Measurements from ENCODE around the gene EIF1. TPM values are rescaled to one million over a fixed set of nuclear protein-coding genes. Genes with fewer than 3 reads are reported as not detected.

Gene EIF1
- total and polyA plus RNA-seq, 8 donors = 697 to 782 (median 723) TPM

DNA sequence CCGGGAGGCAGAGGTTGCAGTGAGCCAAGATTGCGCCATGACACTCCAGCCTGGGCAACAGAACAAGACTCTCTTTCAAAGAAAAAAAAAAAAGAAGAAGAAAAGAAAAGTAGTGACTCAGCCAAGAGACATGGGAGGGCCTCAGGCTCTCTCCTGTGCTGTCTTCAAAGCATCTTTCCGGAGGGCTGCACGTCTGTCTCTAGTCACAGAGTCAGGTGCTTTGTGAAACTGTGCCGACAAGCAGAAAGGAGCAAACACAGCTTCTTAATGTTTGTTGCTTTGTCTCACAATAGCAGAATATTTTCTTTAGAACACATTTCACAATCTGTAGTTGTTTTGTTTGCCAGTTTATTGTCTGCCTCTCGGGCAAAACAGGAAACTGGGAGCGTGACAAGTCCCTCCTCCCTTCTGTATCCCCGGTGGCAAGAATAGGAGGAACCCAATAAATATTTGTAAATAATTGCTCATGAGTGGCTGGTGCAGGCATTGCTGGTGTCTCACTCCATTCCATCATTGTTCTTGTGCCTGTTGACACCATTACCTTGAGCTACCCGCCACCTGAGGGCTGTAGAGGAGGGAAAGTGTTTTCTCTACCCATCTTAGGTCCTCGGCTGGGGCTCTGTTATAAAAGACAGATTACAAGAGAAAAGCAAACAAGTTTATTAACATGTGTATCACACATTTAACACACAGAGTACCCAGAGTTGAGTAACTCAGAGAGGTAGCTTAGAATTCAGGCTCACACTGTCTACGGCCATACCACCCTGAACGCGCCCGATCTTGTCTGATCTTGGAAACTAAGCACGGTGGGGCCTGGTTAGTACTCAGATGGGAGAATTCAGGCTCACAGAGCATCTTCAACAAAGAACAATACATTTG lies 29.0 kb downstream of the EIF1 start:
- H3K9me3 ChIP-seq = no peaks in the 10 kb centered on the region
- intact Hi-C loops (cut with DNase I) = no loop called here
- no peaks in the 10 kb centered on the region for H3K4me1 ChIP-seq
- TF ChIP-seq, protein P1, sequence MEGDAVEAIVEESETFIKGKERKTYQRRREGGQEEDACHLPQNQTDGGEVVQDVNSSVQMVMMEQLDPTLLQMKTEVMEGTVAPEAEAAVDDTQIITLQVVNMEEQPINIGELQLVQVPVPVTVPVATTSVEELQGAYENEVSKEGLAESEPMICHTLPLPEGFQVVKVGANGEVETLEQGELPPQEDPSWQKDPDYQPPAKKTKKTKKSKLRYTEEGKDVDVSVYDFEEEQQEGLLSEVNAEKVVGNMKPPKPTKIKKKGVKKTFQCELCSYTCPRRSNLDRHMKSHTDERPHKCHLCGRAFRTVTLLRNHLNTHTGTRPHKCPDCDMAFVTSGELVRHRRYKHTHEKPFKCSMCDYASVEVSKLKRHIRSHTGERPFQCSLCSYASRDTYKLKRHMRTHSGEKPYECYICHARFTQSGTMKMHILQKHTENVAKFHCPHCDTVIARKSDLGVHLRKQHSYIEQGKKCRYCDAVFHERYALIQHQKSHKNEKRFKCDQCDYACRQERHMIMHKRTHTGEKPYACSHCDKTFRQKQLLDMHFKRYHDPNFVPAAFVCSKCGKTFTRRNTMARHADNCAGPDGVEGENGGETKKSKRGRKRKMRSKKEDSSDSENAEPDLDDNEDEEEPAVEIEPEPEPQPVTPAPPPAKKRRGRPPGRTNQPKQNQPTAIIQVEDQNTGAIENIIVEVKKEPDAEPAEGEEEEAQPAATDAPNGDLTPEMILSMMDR (IDR thresholded peaks at IDR 0.05) = no peak
- DNase-seq (no peak), ATAC-seq (no peak)
- no peak overlapping the region for H3K4me3 ChIP-seq
- no peak overlapping the region for H3K27ac ChIP-seq
- no peaks in the 10 kb centered on the region for H3K27me3 ChIP-seq
- no peaks in the 10 kb centered on the region for H3K36me3 ChIP-seq

DNA sequence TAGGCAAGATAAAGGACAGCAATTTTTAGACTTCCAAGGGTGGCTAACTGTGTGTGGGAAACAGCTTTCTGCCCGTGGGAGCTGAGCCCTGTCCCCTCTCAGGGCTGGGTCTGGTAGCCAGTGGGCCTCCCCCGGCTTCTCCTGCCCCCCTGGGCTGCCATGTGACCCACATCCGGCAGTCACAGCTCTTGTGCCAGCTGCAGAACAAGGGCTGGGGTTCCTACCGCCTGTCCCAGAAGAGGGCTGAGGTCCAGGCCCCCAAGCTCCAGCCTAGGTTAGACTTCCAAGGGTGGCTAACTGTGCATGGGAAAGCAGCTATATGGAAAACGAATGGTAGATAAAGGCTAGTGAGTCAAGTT lies 29.6 kb downstream of the EIF1 start:
- Histone ChIP-seq H3K27me3 (no peaks in the 10 kb centered on the region), H3K4me3 (no peak overlapping the region), H3K27ac (no peak overlapping the region), H3K4me1 (no peaks in the 10 kb centered on the region), H3K36me3 (no peaks in the 10 kb centered on the region), H3K9me3 (no peaks in the 10 kb centered on the region)
- no peak for ATAC-seq
- intact Hi-C loops (cut with DNase I) = no loop called here
- TF ChIP-seq, protein P1 (IDR thresholded peaks at IDR 0.05) = no peak
- DNase-seq = peak in 1 of 4 donors; percentile 6

GRCh38 chr17:41722231-41722630 lies 33.5 kb downstream of the EIF1 start:
- no peaks in the 10 kb centered on the region for H3K27me3 ChIP-seq
- H3K27ac ChIP-seq = no peak overlapping the region
- no peaks in the 10 kb centered on the region for H3K4me1 ChIP-seq
- H3K4me3 ChIP-seq = no peak overlapping the region
- ATAC-seq (no peak), DNase-seq (no peak)
- H3K36me3 ChIP-seq = no peaks in the 10 kb centered on the region
- H3K9me3 ChIP-seq = no peaks in the 10 kb centered on the region
- intact Hi-C loops (cut with DNase I) = no loop called here
- TF ChIP-seq, protein P1 (IDR thresholded peaks at IDR 0.05) = no peak

DNA sequence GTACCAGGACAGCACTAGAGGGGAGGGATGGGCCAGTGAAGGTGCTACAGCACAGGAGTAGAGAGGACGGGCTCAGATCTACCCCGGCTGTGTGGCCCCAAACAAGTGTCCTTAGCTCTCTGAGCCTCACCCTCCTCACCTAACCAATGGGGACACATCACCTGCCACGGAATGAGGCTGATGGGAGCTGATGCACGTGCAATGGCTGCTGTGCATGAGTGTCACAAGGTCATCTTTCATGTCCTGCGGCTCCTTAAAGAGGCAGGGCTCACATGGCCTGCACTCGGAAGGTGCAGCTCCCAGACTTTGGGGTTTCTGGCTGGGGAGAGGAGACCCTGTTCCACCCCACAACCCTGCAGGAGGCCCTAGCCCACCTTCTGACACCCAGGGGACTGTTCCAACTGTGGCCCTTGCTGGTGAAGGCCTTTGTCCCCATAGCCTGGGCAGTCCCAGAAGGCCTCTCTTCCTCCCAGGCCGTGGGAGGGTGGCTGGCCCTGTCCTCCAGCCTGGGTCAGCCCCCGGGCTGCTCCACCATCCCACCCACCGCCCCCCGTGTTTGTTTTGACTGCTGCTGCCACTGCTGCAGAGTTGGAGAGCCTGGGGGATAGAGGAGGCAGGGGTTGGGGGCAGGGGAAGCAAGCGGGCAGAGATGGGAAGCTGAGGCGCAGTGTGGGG lies 35.3 kb downstream of the EIF1 start:
- DNase-seq (no peak), ATAC-seq (no peak)
- no peaks in the 10 kb centered on the region for H3K9me3 ChIP-seq
- H3K4me3 ChIP-seq = no peak overlapping the region
- H3K36me3 ChIP-seq = no peaks in the 10 kb centered on the region
- H3K27ac ChIP-seq = no peak overlapping the region
- TF ChIP-seq, protein P1 (IDR thresholded peaks at IDR 0.05) = no peak
- H3K4me1 ChIP-seq = no peaks in the 10 kb centered on the region
- H3K27me3 ChIP-seq = no peaks in the 10 kb centered on the region
- intact Hi-C loops (cut with DNase I) = no loop called here

DNA sequence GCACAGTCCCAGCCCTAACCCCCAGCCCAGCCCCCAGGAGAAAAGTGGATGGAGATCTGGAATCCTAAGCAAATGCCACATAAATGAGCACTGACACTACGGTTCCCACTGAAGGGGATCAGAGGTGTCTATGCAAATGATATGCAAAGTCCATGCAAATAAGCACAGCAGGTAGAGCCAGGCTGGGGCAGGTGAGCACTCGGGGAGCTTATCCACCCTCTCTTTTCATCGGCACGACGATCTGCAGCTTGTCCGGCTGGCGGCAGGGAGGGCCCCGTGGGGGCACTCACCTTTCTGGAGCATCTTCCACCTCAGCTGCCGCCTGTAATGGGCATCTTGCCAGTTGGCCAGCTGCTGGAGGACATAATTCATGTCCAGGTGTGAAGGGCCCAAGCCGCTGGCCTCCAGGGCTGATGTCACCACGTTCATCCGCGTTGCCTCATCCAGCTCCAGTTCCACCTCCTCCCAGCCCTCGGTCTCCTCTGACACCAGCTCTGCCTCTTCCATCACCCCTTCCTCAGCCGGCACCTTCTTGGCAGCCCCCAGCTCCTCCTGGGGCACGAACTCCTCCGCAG lies 35.9 kb downstream of the EIF1 start:
- H3K4me1 ChIP-seq = no peaks in the 10 kb centered on the region
- H3K9me3 ChIP-seq = no peaks in the 10 kb centered on the region
- no peaks in the 10 kb centered on the region for H3K36me3 ChIP-seq
- DNase-seq = no peak
- TF ChIP-seq, protein P1 (IDR thresholded peaks at IDR 0.05) = no peak
- no peak overlapping the region for H3K27ac ChIP-seq
- H3K27me3 ChIP-seq = no peaks in the 10 kb centered on the region
- intact Hi-C loops (cut with DNase I) = no loop called here
- H3K4me3 ChIP-seq = no peak overlapping the region
- ATAC-seq = no peak
